GM19372 (cell line): ENCODE measurements around the gene ST3GAL4.
A peak's percentile ranks its signal among the peaks of the same experiment; 100 is the strongest.

Experiments used
- ATAC-seq: cut with Tn5 transposase; IDR thresholded peaks from one replicate; pipeline ENCODE4 v1.9.1; 2021; ENCODE audit warnings: mild to moderate bottlenecking, low read depth, moderate library complexity; ENCODE audit not compliant: unreplicated experiment

ST3GAL4 gene

GRCh38 chr11:126437731-126438130 is 82.2 kb downstream of the ST3GAL4 start:
- ATAC-seq = no peak

- no peak for ATAC-seq
Observed at GRCh38 chr11:126438272-126438671, 82.8 kb downstream of the ST3GAL4 start.

DNA sequence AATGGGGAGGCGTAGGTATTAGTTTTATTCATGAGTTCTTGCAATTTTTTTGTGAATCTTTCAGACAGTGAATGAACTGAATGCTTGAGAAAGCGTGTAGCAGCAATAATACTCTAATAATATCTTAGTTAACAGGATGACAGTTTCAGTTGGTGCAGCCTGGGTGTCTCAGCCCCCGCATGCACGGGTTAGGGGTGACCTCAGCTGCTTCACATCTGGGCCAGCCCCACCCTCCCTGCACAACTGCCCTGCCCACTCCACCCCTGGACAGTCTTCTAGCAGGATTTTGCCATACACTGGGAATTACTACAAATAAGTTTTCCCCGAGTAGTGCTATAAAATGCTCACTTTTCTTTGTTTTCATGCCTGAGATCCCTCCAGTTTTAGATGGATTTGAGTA is 83.2 kb downstream of the ST3GAL4 start:
- ATAC-seq = no peak

DNA sequence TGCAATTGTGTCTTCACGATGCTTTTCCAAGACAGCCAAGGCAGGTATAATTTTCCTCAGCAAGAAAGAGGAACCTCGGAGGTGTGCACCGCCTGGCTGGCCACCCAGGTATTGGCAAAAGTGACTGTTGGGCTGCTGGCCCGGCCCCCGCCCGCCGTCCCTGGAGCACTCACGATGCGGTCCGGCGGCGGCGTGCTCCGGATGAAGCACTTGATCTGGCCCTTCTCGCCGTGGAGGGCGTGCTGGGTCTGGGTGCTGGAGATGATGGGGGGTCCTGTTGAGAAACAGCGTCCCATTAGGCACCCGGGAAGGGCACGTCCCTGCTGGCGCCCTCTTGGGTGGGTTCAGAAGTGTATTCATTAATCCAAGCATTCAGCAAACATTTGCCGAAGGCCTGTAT is 84.8 kb downstream of the ST3GAL4 start:
- no peak for ATAC-seq

- peak; percentile 66 for ATAC-seq
Observed at GRCh38 chr11:126440792-126441514, 85.5 kb downstream of the ST3GAL4 start.

DNA sequence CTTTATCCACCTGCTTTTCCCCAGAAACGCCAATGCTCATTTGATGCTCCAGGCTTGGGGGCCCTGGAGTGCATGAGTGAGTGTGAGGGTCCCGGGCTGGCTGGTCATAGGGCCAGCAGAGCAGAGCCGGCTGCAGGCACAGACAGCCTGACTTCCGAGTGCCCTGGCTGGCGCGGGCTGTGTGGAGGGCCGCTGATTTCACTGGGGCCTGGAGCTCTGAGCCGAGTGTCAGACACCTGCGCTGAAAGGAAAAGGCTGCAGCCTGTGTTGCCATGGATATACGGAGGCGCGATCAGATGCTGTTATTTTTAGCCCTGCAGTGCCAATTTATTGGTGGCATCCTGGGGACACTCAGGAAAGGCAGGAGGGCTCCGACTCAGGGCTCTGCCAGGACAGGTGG is 87.6 kb downstream of the ST3GAL4 start:
- no peak for ATAC-seq

DNA sequence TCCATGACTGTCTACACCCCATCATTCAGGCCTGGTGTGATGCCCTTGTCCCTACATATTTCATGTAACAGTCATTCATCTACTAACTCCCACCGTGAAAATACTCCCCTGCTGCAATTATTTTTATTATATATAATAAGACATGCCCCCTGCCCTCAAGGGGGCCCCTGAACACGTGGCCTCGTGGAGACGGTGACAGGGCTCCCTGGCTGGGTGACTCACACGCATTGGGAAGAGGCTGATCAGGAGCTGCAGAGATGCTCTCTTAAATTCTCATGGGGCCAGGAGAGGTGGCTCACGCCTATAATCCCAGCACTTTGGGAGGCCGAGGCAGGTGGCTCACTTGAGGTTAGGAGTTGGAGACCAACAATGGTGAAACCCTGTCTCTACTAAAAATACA is 88.6 kb downstream of the ST3GAL4 start:
- no peak for ATAC-seq

DNA sequence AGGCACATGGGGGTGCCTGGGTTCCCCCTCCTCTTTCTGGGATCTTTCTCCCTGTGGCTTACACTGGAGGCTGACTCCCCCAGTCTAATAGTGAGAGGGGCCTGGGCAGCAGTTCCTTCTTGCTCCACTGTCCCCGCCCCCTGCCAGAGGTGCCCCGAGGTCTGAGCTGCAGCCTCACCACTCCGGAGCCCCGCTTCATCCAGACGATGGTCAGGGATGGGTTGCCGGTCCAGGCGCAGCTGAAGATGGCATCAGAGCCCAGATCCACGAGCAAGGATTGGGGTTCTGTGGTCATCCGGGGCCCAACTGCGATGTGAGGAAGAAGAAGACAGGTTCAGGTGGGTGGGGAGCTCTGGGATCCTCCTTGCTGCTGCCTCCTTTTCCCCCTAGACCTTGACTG is 91.1 kb downstream of the ST3GAL4 start:
- ATAC-seq = no peak

DNA sequence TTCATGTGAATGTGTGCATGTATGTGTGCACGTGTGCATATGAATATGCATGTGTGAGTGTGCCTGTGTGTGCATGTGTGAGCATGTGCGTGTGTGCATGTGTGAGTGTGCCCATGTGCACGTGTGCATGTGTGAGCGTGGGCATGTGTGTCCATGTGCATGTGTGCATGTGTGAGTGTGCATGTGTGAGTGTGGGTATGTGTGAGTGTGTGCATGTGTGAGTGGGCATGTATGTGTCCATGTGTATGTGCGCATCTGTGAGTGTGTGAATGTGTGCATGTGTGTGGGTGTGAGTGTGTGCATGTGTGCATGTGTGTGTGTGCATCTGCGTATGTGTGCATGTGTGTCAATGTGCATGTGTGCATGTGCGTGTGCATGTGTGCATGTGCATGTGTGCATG is 94.7 kb downstream of the ST3GAL4 start:
- ATAC-seq = no peak

DNA sequence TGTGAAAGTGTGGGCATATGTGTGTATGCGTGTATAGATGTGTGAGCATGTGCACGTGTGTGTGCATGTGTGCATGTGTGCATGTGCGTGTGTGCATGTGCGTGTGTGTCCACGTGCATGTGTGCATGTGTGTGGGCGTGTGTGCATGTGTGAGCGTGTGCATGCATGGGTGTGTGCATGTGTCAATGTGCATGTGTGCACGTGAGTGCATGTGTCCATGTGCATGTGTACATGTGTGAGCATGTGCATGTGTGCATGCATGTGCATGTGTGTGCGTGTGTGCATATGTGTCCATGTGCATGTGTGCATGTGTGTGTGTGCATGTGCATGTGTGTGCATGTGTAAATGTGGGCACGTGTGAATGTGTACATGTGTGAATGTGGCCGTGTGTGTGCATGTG is 95.3 kb downstream of the ST3GAL4 start:
- ATAC-seq = no peak

DNA sequence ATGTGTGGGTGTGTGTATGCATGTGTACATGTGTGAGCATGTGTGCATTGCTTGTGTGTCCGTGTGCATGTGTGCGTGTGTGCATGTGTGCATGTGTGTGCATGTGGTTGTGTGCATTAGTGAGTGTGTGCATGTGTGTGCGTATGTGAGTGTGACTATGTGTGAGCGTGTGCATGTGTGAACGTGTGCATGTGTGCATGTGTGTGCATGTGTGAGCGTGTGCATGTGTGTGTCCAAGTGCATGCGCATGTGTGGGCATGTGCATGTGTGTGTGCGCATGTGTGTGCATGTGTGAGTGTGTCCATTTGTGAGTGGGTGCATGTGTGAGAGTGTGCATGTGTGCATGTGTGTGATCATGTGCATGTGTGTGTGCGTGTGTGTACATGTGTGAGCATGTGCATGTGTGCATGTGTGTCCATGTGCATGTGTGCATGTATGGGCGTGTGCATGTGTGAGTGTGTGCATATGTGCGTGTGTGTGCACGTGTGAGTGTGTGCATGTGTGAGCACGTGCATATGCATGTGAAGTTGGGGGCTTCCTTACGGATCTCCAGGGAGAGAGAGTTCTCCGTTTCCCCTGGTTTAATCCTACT is 95.8 kb downstream of the ST3GAL4 start:
- ATAC-seq = no peak

GRCh38 chr11:126452241-126453101 is 97.0 kb downstream of the ST3GAL4 start:
- no peak for ATAC-seq

- no peak for ATAC-seq
Observed at GRCh38 chr11:126456089-126456488, 100.6 kb downstream of the ST3GAL4 start.

- no peak for ATAC-seq
Observed at GRCh38 chr11:126456783-126457542, 101.5 kb downstream of the ST3GAL4 start.

GRCh38 chr11:126457817-126458216 is 102.3 kb downstream of the ST3GAL4 start:
- no peak for ATAC-seq

DNA sequence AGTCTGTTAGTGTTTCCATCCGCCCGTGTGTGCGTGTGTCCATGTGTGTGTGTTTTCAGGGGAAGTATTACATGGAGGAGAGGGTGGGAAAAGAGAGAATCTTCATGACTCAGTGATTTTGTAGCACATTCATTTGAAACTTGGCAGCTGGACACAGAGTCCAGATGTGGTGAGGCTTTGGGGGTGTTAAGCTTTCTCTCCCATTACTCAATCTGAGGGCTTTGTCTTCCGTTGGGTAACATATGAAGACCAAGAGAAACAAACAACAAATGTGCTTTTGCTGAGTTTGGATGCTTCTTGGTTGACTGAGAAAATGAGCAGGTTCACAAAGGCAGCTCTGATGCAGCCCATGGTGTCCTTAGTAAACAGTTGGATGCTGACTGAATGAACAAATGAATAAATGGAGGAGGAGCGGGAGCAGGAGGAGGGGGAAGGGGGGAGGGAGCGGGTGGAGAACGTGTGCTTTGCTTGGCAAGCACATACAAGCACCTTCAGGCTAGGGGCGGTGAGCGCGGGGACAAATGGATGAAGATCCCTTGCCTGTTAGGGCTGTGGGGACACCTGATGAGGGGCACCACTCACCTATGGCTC is 104.3 kb downstream of the ST3GAL4 start:
- ATAC-seq = no peak

GRCh38 chr11:126460417-126461095 is 105.1 kb downstream of the ST3GAL4 start:
- ATAC-seq = no peak

GRCh38 chr11:126461096-126461440 is 105.6 kb downstream of the ST3GAL4 start:
- ATAC-seq = no peak

- ATAC-seq = no peak
Observed at GRCh38 chr11:126461996-126462395, 106.5 kb downstream of the ST3GAL4 start.

DNA sequence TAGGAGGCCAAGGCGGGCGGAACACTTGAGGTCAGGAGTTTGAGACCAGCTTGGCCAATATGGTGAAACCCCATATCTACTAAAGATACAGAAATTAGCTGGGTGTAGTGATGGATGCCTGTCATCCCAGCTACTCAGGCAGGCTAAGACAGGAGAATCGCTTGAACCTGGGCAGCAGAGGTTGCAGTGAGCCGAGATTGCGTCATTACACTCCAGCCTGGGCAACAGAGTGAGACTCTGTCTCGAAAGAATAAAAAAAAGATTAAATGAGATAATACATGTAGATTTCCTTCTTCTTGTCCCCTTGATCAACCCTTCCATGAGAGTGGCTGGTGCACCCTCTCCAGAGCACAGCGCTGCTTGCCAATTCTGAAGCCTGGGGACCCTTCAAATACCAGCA is 106.9 kb downstream of the ST3GAL4 start:
- no peak for ATAC-seq
